Hepatocyte (in vitro differentiated cells): Measurements from ENCODE around the gene ABCC10.

Source experiments
- CTCF ChIP-seq: fragments of 200-600 bp; sonication (generic); IDR thresholded peaks from 2 replicates; pipeline ENCODE4 v1.5.1; 2016; ENCODE audit warnings: antibody characterized with exemption, mild to moderate bottlenecking; ENCODE audit not compliant: poor library complexity
- EZH2 ChIP-seq: fragments of 200-600 bp; sonication (generic); IDR thresholded peaks from 2 replicates; pipeline ENCODE4 v1.6.1; 2016; ENCODE audit warnings: antibody characterized with exemption, mild to moderate bottlenecking, borderline replicate concordance
- EZH2phosphoT487 ChIP-seq: fragments of 200-600 bp; sonication (generic); IDR thresholded peaks from one replicate; pipeline ENCODE4 v1.6.1; 2018; ENCODE audit warnings: antibody characterized with exemption, mild to moderate bottlenecking, low read depth, moderate library complexity; ENCODE audit not compliant: unreplicated experiment, severe bottlenecking

GRCh38 chr6:43407296-43407695 is 20.0 kb upstream of the ABCC10 start:
- TF ChIP-seq CTCF (no peak), EZH2 (no peak), EZH2phosphoT487 (no peak)
